Measurements from ENCODE around the gene MUC6. TPM values are rescaled to one million over a fixed set of nuclear protein-coding genes. Genes with fewer than 3 reads are reported as not detected.

MUC6 gene
- polyA plus RNA-seq, 5 donors = 0.24 to 0.57 (median 0.54) TPM

- DNase-seq = no peak
Observed at GRCh38 chr11:1008001-1008802, 28.3 kb downstream of the MUC6 start.

DNA sequence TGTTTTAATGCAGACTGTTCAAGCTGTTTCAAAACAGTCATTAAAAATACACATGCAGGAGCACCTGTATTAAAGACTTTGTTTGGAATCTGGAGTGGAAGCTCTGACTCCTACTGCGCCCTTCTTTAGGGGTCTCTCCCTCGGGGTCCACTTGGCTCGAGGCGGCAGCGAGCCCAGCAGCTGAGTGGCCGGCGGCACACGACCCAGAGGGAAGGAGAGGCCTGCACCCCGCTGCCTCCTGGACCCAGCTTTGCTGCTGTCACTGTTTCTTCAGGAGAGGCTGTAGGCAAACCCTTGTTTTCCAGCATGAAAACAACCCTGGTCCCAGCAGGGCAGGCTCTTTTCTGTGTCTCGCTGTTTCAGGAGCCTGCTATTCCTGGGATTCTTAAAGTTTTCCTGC, 29.2 kb downstream of the MUC6 start:
- DNase-seq = no peak

- DNase-seq = no peak
Observed at GRCh38 chr11:1006762-1007161, 29.8 kb downstream of the MUC6 start.

GRCh38 chr11:1005928-1006327, 30.6 kb downstream of the MUC6 start:
- DNase-seq = no peak

- DNase-seq = no peak
Observed at GRCh38 chr11:1003159-1003558, 33.4 kb downstream of the MUC6 start.

GRCh38 chr11:1002406-1002984, 34.0 kb downstream of the MUC6 start:
- DNase-seq = no peak

DNA sequence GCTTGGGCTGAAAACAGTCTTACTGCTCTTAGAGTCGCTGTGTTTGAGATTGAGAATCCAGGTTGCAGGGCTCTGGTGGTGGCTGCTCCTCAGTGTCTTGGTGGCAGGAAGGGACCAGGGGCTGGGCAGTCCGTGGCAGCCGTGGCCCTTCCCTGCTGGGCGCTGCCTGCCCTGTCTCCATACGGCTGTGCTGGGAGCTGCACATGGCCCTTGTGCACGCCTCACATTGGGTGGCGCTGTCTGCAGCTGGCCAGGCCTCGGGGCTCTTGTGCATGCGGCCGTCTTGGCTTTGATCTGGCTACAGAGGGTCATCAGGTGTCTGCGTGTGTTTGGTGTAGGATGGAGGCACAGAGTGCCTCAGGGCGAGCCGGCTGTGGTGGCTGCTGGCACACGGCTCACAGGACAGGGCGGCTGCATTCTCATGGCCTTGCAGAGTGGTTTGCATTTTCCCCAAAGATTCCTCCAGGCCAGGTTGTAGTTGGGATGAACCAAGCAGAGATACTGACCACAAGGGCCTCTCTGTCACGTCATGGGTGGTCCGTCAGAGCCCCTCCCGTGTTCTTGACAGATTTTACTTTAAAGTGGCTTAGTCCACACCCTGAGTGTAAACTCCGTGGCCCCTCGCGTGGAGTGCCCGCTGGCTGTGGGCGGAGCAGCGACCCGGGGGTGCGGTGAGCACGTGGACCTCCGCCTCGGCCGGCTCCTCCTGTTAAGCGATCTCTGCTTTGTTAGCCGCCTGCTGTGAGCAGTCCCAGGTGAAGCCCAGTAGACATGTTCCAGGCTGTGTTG, 34.7 kb downstream of the MUC6 start:
- DNase-seq = no peak

- no peak for DNase-seq
Observed at GRCh38 chr11:1000357-1001278, 35.9 kb downstream of the MUC6 start.

- no peak for DNase-seq
Observed at GRCh38 chr11:999009-999408, 37.5 kb downstream of the MUC6 start.

DNA sequence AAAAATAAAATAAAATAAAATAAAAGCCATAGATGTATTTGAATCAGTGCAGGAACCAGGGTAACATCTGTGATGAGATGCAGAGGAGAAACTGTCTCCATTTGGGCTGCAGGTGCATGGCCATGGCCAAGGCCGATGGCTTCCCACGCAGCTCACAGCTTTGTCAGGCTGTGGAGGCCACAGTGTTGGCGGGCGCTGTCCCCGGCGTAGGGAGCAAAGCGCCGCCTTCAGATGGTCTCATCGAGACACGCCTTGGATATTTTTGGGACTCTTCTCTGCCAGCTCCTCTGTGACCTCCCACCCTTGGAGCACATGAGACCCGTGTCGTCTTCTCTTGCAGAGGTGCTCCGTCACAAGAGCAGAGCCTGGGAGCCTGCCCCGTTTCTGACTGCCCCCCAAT, 38.6 kb downstream of the MUC6 start:
- DNase-seq = no peak

DNA sequence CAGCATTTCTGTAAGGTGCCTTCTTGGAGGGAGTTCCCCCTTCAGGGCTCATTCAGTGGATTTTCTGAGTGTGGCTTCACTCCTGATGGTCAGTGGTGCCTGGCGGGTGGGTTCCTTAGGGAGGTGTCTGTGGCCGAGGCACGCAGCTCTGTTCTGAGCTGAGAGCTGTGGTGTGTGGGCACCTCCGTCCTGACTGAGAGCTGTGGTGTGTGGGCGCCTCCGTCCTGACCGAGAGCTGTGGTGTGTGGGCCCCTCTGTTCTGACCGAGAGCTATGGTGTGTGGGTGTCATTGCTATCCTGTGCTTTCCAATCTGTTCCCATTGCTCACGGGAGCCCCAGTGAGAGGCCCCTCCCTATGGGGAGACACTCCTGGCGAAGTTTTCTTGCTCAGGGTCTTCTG, 39.8 kb downstream of the MUC6 start:
- DNase-seq = no peak

- no peak for DNase-seq
Observed at GRCh38 chr11:995752-996420, 40.6 kb downstream of the MUC6 start.

DNA sequence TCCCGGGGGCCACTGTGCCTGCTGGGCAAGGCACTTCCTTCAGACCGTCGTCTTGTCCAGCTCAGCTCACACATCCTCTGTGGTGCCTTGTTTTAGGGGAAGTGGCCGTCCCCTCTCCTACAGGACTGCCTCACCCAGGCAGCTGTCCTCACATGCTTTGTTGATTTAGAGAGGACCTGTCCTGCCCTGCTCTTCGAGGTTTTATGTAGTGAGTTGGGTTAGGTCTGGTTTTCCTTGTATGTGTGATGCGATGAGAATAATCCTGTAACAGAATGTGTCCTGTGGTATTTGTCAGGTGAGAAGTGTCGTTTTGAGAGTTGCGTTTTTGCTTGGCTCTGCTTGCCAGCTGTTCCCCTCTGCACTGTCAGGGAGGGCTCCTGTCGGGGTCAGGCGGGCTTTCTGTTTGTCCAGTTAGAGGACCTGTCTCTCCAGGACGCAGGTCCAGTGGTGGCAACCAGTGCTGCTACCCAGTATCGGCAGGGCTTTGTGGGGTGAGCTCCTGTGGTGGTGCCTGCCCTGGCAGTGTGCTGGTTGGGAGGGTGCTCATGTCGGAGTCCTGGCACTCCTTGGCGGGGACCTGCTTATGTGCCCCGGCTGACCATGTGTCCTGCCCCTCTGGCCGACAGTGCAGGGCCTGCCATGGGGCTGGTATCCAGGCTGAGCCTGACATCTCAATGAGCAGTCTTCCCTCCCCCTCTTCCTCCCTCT, 41.3 kb downstream of the MUC6 start:
- DNase-seq = no peak

- DNase-seq = no peak
Observed at GRCh38 chr11:993632-994167, 42.8 kb downstream of the MUC6 start.

GRCh38 chr11:992577-992976, 43.9 kb downstream of the MUC6 start:
- DNase-seq = no peak

DNA sequence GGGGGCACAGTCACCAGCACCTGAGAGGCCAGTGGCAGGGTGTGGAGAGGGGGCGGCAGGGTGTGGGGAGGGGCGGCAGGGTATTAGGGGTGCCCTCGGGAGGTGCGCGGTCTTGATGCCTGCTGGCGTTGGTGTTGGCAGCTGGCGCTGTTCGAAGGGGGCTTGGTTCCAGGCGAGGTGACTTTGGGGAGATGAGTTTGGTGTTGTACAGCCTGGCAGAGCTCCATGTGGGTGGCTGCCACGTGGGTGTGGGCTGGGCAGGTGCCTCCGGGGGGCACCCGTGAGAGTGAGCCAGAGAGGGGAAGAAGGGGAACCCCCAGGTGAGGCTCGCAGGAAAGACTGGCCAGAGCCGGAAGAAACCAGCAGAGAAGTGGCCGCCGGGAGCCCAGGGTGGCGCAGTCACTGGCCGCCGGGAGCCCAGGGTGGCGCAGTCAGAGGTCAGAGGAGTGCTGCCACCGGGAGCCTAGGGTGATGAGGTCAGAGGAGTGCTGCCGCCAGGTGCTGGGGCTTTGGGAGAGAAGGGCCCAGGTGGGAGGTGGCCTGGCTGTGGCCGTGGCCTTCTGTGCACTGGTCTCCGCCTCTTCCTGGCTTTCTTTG, 44.7 kb downstream of the MUC6 start:
- DNase-seq = no peak

DNA sequence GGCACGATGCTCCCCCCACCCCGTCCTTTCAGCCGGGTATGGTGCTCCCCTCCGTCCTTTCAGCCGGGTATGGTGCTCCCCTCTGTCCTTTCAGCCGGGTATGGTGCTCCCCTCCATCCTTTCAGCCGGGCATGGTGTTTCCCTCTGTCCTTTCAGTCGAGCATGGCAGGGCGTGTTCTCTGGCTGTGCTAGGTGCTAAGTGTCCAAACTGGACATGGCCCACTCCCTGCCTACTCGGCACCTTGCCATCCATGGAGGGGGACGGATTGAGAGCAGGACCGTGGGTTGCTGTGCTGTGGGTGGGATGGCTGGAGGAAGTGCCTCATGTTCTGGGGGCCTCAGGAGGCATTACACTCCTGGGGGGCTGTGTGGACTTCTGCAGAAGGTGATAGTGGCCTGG, 45.5 kb downstream of the MUC6 start:
- no peak for DNase-seq

DNA sequence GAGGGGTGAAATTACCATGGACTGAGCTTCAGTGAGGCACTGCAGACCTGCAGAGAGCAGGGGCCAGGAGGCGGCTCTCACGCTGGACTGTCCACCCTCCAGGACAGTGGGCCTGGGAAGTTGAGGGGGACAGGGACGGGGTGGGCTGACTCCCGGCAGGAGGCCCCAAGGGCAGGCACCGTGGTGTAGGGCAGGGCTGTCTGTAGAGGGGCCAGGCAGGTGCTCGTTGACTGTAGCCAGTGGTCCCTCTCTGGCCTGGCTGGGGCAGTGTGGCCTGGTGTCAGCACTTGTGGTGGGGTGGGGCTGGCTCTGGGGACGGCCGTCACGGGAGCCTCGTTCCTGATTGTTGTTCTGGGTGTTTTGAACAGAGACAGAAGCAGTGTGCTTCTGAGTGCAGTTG, 46.4 kb downstream of the MUC6 start:
- DNase-seq = no peak

GRCh38 chr11:987671-988070, 48.8 kb downstream of the MUC6 start:
- DNase-seq = no peak

DNA sequence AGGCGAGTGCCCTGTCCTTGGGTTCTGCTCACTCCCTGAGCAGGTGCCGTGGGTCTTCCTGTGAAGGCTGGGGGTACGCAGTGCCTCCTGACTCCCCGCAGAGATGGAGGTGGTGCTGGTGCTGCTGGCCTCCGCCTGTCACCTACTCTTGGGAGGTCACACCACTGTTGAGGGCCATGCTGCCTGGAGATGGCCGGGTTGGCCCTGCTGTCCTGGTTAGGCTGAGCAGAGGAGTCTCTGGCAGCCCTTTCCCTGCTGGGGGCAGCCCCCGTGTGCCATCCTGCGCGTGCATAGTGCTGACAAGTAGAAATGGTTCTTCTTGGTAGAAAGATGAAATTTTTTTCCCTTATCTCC, 49.6 kb downstream of the MUC6 start:
- no peak for DNase-seq

Measured in right lung (tissue), 5 donors.